ENCODE results near the gene OSCP1.

Gene OSCP1

GRCh38 chr1:36391271-36391670, 59.0 kb downstream of the OSCP1 start:
- Mint-ChIP-seq H3K4me3 (no peak overlapping the region), H3K4me1 (ENCODE audit: low read depth) (peaks cover 67% of the 10 kb centered on the region), H3K9me3 (no peaks in the 10 kb centered on the region), H3K27ac (peak overlapping the region; percentile 57), H3K36me3 (ENCODE audit: low read depth) (peaks cover 53% of the 10 kb centered on the region), H3K27me3 (no peaks in the 10 kb centered on the region)

- Mint-ChIP-seq H3K9me3 (no peaks in the 10 kb centered on the region), H3K36me3 (ENCODE audit: low read depth) (peaks cover 51% of the 10 kb centered on the region), H3K4me3 (no peak overlapping the region), H3K27ac (peak overlapping the region; percentile 72), H3K4me1 (ENCODE audit: low read depth) (peaks cover 61% of the 10 kb centered on the region), H3K27me3 (no peaks in the 10 kb centered on the region)
These were observed 59.8 kb downstream of the OSCP1 start for GRCh38 chr1:36390411-36390810.

GRCh38 chr1:36389999-36390398, 60.3 kb downstream of the OSCP1 start:
- Mint-ChIP-seq H3K27me3 (no peaks in the 10 kb centered on the region), H3K36me3 (ENCODE audit: low read depth) (peaks cover 50% of the 10 kb centered on the region), H3K9me3 (no peaks in the 10 kb centered on the region), H3K27ac (peak overlapping the region; percentile 72), H3K4me3 (no peak overlapping the region), H3K4me1 (ENCODE audit: low read depth) (peaks cover 57% of the 10 kb centered on the region)

DNA sequence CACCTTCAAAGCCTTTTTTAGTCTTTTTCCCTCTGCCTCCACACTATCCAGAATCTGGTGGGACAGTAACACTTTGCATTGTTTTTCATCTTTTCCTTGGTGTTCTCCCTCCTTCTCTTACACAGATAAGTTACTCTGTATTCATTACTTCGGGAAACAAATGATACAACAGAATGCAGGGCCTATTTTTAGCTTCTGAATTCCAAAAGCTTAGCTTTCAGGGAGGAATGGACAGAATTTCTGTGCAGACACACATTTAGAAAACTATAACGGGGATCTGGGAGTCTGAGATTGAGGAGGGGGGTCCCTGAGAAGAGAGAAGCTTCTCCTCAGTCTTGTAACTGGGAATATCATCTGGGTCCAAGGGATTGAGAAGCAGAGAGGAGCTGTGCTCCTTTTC, 61.0 kb downstream of the OSCP1 start:
- no peaks in the 10 kb centered on the region for H3K27me3 Mint-ChIP-seq
- peak overlapping the region; percentile 72 for H3K27ac Mint-ChIP-seq
- no peak overlapping the region for H3K4me3 Mint-ChIP-seq
- peaks cover 60% of the 10 kb centered on the region for H3K4me1 Mint-ChIP-seq (ENCODE audit: low read depth)
- H3K9me3 Mint-ChIP-seq, result no peaks in the 10 kb centered on the region
- H3K36me3 Mint-ChIP-seq (ENCODE audit: low read depth), result peaks cover 53% of the 10 kb centered on the region

DNA sequence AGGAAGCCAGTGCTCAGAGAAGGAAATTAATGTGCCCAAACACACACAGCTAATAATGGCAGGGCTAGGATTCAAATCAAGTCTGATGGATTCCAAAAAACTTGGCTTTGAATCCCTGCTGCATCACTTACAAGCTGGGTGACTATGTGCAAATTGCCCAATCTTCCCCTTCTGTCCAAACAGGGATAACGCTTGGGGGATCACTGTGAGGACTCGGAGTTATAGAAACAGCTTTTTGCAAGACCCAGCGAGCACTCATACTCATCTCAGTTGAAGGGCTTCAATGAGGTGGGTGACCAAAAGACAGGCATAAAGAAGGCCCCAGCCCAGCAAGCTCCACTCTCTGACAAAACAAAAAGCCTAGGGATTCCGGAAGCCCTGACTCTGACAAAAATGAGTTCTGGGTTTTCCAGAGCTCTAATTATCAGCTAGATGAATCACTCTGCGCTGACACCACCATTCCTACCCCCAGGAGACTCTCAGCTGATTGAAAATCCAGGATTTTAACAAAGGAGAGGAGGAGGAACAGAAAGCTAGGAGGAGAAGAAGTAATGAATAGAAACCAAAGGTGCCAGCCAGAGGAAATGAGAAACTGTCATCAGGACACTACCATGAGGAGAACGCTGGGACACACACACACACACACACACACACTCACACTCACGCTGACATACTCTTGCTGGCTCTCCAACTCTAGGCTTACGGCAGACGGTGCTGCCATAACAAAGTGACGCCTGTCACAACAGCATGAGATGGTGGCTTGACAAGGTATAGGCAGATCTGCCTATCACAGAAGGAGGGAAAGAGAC, 62.9 kb downstream of the OSCP1 start:
- no peaks in the 10 kb centered on the region for H3K9me3 Mint-ChIP-seq
- peaks cover 45% of the 10 kb centered on the region for H3K36me3 Mint-ChIP-seq (ENCODE audit: low read depth)
- no peaks in the 10 kb centered on the region for H3K27me3 Mint-ChIP-seq
- H3K4me1 Mint-ChIP-seq (ENCODE audit: low read depth), result peaks cover 68% of the 10 kb centered on the region
- peak overlapping the region; percentile 99 for H3K27ac Mint-ChIP-seq
- peak overlapping the region; percentile 93 for H3K4me3 Mint-ChIP-seq

GRCh38 chr1:36386265-36387140, 63.7 kb downstream of the OSCP1 start:
- peak overlapping the region; percentile 93 for H3K4me3 Mint-ChIP-seq
- H3K4me1 Mint-ChIP-seq (ENCODE audit: low read depth), result peaks cover 76% of the 10 kb centered on the region
- no peaks in the 10 kb centered on the region for H3K9me3 Mint-ChIP-seq
- peak overlapping the region; percentile 99 for H3K27ac Mint-ChIP-seq
- H3K36me3 Mint-ChIP-seq (ENCODE audit: low read depth), result peaks cover 37% of the 10 kb centered on the region
- no peaks in the 10 kb centered on the region for H3K27me3 Mint-ChIP-seq

GRCh38 chr1:36385410-36386264, 64.6 kb downstream of the OSCP1 start, which contains the start of gene STK40:
TSS of gene STK40 (minus strand) at chr1:36385924. CDS start at chr1:36361332, 24,592 bp downstream.
- peak within 1 kb of the TSS; percentile 93 for H3K4me3 Mint-ChIP-seq
- H3K27ac Mint-ChIP-seq, result peak within 1 kb of the TSS; percentile 99
- no peaks in the 10 kb centered on the region for H3K9me3 Mint-ChIP-seq
- H3K36me3 Mint-ChIP-seq (ENCODE audit: low read depth), result peaks cover 28% of the 10 kb centered on the region
- H3K4me1 Mint-ChIP-seq (ENCODE audit: low read depth), result peaks cover 77% of the 10 kb centered on the region
- H3K27me3 Mint-ChIP-seq, result no peaks in the 10 kb centered on the region

GRCh38 chr1:36384542-36385409, 65.5 kb downstream of the OSCP1 start:
- peak overlapping the region; percentile 82 for H3K27ac Mint-ChIP-seq
- no peaks in the 10 kb centered on the region for H3K27me3 Mint-ChIP-seq
- peaks cover 22% of the 10 kb centered on the region for H3K36me3 Mint-ChIP-seq (ENCODE audit: low read depth)
- peak overlapping the region; percentile 93 for H3K4me3 Mint-ChIP-seq
- H3K9me3 Mint-ChIP-seq, result no peaks in the 10 kb centered on the region
- H3K4me1 Mint-ChIP-seq (ENCODE audit: low read depth), result peaks cover 77% of the 10 kb centered on the region

DNA sequence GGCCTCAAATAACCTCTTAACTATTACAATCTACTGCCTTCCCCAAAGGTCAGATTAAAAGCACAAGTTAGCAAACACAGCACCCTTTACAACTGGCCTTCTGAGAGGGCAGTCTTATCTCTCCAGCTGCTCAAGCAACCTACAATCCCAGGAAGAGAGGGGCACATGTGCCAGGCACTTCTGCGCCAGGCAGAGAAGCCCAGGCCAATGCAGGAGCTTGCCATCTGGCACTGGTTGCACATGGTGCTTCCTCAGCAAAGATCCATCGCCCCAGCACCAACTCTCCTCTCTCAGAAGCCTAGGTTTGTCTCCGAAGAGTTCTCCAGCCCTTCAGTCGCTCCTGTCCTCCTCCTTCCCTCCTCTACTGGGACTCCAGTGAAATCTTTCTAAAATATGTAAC, 67.0 kb downstream of the OSCP1 start:
- H3K27me3 Mint-ChIP-seq, result no peaks in the 10 kb centered on the region
- peaks cover 82% of the 10 kb centered on the region for H3K4me1 Mint-ChIP-seq (ENCODE audit: low read depth)
- no peaks in the 10 kb centered on the region for H3K9me3 Mint-ChIP-seq
- peaks cover 19% of the 10 kb centered on the region for H3K36me3 Mint-ChIP-seq (ENCODE audit: low read depth)
- H3K4me3 Mint-ChIP-seq, result no peak overlapping the region
- no peak overlapping the region for H3K27ac Mint-ChIP-seq

DNA sequence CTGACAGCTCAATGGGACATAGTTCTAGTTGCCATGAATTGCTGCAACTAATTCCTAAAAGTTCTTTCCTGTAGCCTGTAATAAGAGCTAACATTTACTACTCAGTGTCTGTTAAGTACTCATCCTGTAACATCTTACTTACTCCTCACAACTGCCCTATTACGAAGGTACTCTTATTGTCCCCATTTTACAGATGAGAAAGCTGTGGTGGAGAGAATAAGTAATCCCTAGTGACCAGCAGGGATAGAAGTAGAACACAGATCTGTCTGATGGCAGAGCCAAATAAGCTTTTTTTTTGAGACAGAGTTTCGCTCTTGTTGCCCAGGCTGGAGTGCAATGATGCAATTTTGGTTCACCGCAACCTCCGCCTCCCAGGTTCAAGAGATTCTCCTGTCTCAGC, 67.6 kb downstream of the OSCP1 start:
- Mint-ChIP-seq H3K27ac (no peak overlapping the region), H3K4me3 (no peak overlapping the region)

DNA sequence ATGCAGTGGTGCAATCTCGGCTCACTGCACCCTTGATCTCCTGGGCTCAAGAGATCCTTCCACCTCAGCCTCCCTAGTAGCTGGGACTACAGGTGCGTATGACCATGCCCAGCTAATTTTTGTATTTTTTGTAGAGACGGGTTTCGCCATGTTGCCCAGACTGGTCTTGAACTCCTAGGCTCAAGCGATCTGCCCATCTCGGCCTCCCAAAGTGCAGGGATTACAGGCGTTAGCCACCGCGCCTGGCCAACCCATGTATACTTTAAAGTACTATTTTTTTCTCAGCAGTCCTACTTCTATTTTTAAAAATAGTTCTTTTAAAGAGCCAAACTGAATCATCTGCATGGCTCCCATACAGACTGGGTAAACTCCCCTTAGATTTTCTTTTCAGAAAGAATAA, 68.0 kb downstream of the OSCP1 start:
- peaks cover 85% of the 10 kb centered on the region for H3K4me1 Mint-ChIP-seq (ENCODE audit: low read depth)
- H3K27ac Mint-ChIP-seq, result no peak overlapping the region
- H3K4me3 Mint-ChIP-seq, result no peak overlapping the region

More for the DNA sequence above, 67.6 kb downstream of the OSCP1 start:
- Mint-ChIP-seq H3K36me3 (ENCODE audit: low read depth) (peaks cover 15% of the 10 kb centered on the region), H3K9me3 (no peaks in the 10 kb centered on the region), H3K4me1 (ENCODE audit: low read depth) (peaks cover 85% of the 10 kb centered on the region), H3K27me3 (no peaks in the 10 kb centered on the region)

DNA sequence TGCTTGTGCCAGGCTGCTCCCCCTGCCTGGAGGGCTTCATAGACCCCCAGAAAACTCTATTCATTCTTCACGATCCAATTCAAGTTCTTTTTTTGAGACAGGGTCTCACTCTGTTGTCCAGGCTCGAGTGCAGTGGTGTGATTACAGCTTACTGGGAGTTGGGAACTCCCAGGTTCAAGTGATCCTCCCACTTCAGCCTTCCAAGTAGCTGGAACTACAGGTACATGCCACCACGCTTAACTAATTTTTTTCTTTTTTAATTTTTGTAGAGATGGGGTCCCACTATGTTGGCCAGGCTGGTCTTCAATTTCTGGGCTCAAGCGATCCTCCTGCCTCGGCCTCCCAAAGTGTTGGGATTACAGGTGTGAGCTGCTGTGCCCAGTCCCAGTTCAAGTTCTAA, 68.8 kb downstream of the OSCP1 start:
- H3K27ac Mint-ChIP-seq, result peak overlapping the region; percentile 10
- H3K9me3 Mint-ChIP-seq, result no peaks in the 10 kb centered on the region
- peaks cover 79% of the 10 kb centered on the region for H3K4me1 Mint-ChIP-seq (ENCODE audit: low read depth)
- H3K4me3 Mint-ChIP-seq, result no peak overlapping the region
- no peaks in the 10 kb centered on the region for H3K27me3 Mint-ChIP-seq
- peaks cover 11% of the 10 kb centered on the region for H3K36me3 Mint-ChIP-seq (ENCODE audit: low read depth)

More for the DNA sequence above, 68.0 kb downstream of the OSCP1 start:
- H3K36me3 Mint-ChIP-seq (ENCODE audit: low read depth), result peaks cover 11% of the 10 kb centered on the region
- H3K9me3 Mint-ChIP-seq, result no peaks in the 10 kb centered on the region
- no peaks in the 10 kb centered on the region for H3K27me3 Mint-ChIP-seq

DNA sequence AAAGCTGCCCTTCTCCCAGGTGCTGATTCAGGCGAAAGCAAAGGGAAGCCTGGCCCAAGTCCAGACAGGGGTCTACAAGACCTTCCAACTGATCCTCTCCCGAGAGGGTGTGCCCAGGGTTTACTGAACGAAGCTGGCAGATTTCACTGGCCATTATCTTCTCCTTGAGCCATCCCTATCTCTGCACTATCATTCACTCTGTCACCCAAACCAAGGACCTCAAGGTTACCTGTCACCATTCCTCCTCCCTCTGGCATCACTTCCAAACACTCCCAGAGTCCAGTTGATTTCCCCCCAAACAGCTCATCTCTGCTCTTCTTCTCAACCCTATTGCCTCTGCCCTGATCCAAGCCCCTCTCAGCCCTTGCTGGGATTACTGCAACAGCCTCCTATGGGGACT, 69.5 kb downstream of the OSCP1 start:
- Mint-ChIP-seq H3K27ac (peak overlapping the region; percentile 39), H3K9me3 (no peaks in the 10 kb centered on the region), H3K36me3 (ENCODE audit: low read depth) (peaks cover 11% of the 10 kb centered on the region), H3K4me1 (ENCODE audit: low read depth) (peaks cover 80% of the 10 kb centered on the region), H3K4me3 (no peak overlapping the region), H3K27me3 (no peaks in the 10 kb centered on the region)
